Measurements from ENCODE around the gene MRPL30.
"Not testable (repeated sequence)": the region's sequence is repeated elsewhere in the genome, so short reads cannot be mapped to it uniquely, and the experiment has no call there.

MRPL30 gene

DNA sequence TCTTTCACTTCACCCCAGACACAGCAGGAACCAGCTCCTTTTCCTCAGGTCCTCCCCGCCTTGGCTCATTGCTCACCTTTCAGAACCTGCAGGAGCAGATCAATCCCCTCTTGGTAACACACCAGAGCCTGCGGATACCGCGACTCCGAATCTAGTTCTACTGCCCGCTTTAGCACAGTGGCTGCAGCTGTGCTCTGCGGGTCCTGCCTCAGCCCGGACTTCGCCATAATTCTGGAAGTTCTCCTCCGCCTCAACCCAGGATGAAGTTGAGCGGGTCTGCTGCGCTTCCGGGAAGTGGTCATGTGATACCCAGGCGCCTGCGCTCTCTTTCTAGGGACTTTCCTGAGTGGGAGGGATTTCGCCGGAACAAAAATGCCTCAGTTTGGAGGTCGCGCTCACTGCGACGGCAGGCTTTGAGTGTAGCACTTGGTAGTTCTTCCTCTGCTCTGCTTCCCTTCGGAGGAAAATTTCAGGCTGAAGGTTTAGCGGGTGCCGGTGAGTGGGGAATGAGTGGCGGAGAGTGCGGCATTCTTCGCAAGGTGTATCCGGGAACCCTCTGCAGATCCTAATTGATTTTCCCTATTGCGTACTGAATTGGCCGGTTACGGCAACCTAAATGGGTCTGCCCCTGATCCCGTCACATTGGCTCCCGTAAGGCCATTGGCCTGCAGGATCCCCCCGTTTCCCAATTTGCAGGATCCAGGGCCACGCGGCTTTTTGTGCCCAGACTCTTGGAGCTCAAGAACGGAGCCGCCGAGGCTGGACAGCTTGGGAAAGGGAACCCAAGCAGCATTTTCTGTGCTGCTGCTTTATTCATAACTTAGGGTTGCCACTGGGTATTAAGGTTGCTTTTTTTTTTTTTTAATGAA, at the start of gene MRPL30, which contains the start of gene MITD1:
MRPL30 (plus strand) TSS at position 430 of the 869 bp plus-strand sequence. CDS start 5,020 bp downstream, outside the sequence.
MITD1 (minus strand) TSS at position 304 of the 869 bp plus-strand sequence; CDS start at position 227, 77 bp downstream.
- peak; percentile 80 to 83 for DNase-seq (ENCODE audit: low read depth in 2 of 2, low spot score in 1 of 2)

DNA sequence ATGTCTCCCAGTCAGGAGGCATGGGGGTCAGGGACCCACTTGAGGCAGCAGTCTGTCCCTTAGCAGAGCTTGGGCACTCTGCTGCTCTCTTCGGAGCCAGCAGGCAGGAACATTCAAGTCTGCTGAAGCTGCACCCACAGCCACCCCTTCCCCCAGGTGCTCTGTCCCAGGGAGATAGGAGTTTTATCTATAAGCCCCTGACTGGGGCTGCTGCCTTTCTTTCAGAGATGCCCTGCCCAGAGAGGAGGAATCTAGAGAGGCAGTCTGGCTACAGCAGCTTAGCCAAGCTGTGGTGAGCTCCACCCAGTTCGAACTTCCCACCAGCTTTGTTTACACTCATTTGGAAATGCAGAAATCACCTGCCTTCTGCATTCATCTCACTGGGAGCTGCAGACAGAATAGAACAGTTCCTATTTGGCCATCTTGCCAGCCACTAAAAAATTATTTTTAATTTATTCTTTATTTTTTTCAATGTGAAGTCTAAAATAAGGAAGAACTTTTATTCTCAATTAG, 45.9 kb upstream of the MRPL30 start:
- not testable (repeated sequence) for DNase-seq (ENCODE audit: low read depth in 2 of 2, low spot score in 1 of 2)

DNA sequence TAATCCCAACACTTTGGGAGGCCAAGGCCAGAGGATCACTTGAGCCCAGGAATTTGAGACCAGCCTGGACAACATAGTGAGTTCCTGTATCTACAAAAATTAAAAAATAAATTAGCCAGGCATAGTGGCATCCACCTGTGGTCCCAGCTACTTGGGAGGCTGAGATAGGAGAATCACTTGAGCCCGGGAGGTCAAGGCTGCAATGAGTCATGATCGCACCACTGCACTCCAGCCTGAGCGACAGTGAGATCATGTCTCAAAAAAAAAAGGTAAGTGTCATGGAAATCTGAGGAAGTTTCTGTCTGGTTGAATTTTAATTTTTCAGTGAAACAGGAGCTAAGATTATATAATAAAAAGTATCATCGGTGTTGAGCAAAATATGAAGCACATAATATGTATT, 42.0 kb upstream of the MRPL30 start:
- DNase-seq (ENCODE audit: low read depth in 2 of 2, low spot score in 1 of 2) = no peak

DNA sequence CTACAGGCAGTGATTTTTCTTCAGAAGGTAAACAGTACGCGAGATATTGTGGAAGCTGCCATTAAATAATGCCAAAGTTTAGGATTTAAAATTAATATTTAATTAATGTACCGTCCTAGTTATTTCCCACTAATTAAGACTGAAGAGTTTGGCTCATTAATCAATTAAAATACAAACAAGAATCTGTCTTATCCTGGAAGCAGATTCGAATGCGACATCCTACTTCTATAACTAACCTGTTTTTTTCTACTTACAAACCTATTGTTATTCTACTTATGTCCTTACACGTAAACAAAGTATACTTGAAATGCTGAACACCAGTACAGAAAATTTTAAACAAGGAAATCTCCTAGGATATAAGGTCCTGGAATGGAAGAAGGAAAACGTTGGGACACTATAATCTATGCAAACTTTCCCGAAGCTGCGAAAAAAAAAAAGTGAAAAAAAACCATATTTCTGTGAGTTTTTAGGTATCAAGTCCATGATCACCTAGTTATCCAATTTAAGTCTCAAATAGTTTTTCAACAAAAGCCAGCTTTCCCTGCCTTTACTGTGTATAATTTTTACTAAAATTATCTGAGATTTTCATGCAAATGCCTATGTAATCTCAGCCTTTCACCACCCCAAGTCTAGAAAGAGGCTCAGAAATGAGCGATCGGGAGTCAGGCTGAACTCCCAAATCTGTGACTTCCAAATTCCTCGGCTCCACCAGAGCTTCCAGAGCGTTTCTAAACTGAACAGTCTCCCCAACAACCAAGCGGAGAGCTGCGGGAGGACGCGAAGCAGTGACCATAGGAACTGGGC, 40.7 kb upstream of the MRPL30 start:
- DNase-seq (ENCODE audit: low read depth in 2 of 2, low spot score in 1 of 2) = no peak

DNA sequence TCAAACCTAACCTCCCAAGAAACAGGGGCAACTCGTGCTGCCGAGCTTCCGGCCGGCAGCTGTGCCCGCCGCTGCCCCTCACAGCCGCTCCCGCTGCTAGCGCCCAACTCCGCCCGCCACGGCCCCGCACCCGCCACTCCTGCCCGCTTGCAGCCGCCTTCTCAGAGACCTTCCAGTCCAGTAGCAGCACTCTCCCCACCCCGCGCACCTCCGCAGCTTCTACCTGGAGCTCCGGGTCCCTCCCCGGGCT, 40.2 kb upstream of the MRPL30 start:
- no peak for DNase-seq (ENCODE audit: low read depth in 2 of 2, low spot score in 1 of 2)

DNA sequence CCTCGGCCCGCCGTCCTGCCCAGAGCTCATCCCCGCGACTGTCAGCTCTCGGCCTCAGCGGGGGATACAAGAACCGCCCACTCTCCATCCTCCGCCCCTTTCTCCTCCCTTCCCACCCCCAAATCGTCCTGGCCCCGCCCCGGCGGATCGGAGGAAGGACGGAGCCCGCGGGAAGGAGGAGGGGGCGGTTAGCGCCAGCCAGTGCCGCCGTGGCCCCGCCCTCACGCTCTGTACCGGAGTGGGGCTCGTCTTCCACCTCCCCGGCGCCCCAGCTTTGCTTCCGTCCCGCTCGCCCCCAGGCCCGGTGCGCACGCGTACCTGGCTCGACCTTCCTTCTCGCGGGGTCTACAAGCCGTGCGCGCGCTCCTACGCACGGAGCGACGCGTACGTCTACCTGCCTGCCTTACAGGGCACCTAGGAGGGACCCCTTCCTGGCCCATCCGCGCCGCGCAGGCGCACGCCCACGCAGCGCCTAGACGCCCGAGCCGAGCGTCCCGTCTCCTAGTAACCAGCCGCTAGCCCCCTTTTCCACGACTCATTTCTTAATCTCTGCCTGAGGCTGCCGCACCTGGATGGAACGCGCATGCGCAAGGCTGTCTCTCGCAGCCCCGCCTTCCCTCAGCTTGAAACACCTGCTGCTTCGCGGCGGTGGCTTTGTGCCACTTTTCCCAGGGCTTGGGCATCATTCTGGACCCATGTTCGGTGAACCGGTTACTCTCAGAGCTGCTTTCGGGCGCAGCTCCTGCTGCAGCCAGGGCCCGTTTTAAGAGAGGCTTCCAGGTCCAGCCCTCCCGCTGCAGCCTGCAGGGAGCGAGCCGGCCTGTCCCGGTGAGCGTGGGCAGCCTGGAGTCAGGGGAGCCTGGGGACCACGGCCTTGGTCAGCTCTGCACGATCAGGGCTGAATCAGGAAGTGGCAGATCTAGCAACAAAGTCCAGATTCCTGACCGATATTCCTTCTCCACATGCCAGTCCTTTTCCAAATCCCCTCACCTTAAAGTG, 39.6 kb upstream of the MRPL30 start, which contains the start of gene C2orf15:
C2orf15 (plus strand) TSS at position 598 of the 999 bp plus-strand sequence. CDS start 8,852 bp downstream, outside the sequence.
- peak; percentile 94 for DNase-seq (ENCODE audit: low read depth in 2 of 2, low spot score in 1 of 2)

DNA sequence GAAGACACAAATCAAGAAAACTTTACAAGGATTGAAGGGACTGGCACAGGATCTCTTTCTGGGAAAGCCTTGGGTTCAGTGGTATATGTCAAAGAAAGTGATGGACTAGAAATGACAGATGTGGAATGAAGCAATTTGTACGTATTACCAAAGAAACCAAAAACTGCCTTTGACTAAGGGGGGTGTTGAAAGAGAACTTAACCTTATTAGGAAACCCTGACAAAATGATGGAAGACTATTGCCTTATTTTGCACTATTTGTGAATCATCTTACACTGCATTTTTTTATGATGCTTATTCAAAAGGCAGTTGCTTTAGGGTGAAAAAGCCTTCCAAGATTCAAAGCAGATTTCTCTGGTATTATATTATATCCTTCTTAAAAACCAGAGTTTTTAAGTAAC, 30.3 kb upstream of the MRPL30 start:
- DNase-seq (ENCODE audit: low read depth in 2 of 2, low spot score in 1 of 2) = no peak

DNA sequence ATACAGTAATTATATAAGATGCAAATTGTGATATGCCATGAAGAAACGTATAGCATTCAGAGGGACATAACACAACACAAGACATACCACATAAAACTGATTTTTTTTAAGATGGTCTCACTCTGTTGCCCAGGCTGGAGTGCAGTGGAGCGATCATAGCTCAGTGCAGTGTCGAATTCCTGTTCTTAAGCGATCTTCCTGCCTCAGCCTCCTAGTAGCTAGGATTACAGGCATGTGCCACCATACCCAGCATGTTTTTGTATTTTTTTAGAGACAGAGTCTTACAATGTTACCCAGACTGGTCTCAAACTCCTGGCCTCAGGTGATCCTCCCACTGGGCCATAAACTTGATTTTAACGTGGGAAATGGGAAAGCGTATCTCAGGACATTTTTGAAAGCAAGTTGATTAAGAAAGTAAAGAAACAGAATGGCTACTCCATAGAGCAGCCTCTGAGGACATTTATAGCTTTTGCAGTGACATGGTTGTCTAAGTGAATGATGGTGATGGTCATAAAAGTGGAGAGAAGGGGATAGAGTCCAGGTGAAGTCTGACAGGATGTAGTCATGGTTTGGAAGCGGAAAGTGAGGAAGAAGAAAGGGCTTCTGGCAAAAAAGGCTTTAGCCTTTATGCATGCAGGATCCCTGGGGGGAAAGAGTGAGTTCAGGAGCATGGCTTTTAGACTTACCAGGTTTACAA, 28.6 kb upstream of the MRPL30 start:
- DNase-seq (ENCODE audit: low read depth in 2 of 2, low spot score in 1 of 2) = no peak

DNA sequence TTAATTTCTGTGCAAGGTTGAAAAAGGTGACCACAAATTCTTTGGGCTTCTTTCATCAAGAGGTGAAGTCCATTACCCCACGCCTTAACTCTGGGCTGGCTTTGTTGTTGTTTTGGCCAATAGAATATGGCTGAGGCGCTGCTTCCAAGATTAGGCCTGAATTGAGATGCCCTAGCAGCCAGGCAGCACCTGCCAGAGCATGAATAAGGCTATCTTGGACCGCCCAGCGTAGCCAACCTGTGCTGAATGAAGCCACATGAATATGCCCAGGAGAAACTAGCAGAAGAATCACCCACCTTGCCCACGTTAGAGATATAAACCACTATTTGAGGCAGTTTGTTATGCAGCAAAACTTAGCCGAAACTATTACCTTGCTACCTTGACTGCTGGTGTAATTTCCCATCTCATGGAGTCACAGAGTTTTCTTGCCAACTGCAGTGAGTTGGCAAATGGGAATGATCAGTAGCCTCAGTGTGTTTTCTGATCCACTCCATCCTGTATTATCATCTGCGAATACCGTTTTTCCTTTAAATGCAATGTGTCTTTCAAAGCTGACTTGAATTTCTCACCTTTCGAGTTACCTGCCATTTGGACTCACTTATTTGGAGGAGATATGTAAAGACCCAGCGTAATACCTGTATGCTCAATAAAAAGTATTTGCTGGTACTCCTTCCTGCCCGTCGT, 26.9 kb upstream of the MRPL30 start:
- no peak for DNase-seq (ENCODE audit: low read depth in 2 of 2, low spot score in 1 of 2)

DNA sequence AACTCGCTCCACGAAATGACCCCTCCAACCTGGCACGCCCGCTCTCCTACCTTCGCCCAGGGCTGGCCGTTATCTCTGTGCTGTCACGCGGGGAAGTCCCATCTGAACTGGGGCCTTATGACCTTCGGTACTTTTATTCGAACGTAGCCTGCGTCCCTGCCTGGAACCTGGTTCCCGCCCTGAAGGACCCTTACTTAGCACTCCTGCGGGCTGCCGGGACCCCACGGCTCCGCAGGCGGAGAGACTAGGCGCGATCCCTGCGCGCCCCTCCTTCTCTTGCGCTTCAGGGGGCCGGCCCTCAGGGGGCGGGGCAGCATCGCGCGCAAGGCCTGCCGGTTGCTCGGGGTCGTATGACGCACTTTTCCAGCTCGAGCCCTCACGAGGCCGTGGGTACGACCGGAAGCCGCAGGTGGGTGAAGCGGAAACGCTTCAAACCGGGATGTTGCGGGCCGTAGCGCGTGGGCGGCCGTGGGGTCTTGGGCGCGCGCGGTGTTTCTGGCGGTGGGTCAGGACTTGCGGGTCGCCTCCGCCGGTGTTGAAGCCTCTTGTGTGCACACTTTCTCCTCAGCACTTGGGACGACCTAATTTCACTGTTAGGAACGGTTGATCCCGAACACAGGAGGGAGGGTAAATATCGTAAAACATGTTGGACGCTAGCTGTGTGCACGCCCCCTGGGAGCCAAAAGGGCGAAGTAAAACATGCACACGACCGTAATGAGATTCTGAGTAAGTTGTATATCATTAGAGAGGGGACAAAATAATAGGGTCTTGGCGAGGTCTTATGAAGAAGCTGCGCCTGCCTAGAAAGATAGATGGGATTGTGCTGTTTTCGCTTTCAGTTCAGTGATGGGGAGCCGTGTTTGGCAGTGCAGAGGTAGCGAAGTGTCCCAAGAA, 26.1 kb upstream of the MRPL30 start, which contains the start of the genes LIPT1 and TSGA10:
LIPT1 (plus strand) TSS at position 325 of the 894 bp plus-strand sequence. CDS start 6,991 bp downstream, outside the sequence.
TSGA10 (minus strand) TSS at position 300 of the 894 bp plus-strand sequence. CDS start 45,503 bp downstream, outside the sequence.
- peak; percentile 76 to 85 for DNase-seq (ENCODE audit: low read depth in 2 of 2, low spot score in 1 of 2)

DNA sequence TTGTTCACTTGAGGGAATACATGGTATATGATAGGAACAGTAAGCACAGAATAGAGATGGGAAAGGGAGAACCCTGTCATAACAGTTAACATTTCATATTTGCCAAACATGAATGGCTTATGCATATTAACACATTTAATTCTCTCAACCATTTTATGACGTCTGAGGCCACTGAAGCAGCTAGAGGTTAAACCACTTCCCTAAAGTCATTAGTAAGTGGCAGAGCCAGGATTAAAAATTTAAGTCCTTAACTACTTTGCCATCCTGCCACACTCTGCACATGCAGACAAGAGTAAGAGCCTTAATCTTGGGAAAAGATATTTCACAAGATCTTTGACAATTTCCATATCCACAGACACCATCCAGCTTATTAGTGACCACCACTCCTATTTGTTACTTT, 24.1 kb upstream of the MRPL30 start:
- no peak for DNase-seq (ENCODE audit: low read depth in 2 of 2, low spot score in 1 of 2)

DNA sequence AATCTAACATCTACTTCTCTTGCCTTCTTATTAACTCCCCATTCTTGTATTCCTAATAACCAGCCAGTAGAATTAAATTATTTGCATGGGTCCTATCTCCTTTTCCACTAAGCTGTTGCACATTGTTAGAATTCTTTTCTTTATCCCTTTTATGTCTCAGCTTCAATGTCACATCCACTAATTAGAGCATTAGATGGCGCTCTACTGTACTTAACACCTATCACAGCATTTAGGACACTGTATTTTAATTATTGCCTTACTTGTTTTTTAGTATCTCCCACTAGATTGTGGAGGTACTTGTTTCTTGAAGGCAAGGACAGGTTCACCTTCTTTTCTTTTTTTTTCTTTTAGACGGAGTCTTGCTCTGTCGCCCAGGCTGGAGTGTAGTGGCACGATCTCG, 22.4 kb upstream of the MRPL30 start:
- DNase-seq (ENCODE audit: low read depth in 2 of 2, low spot score in 1 of 2) = no peak

DNA sequence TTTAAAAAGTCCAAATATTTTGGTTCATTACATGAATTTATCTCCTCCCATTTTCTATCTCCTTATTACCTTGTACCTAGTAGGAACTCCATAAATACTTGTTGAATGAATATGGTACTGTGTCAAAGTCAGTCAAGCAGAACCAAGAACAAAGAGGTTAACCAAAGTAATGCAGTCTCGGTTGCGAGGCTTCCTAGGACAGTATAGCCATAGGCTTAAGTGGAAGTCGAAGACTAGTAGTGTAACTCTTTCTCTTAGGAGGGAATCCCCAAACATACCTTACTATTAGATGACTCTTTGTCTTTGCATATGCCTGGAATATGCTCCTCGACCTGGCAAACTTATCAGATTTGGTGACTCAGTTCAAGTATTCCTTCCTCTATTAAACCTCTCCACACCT, 21.4 kb upstream of the MRPL30 start:
- no peak for DNase-seq (ENCODE audit: low read depth in 2 of 2, low spot score in 1 of 2)

DNA sequence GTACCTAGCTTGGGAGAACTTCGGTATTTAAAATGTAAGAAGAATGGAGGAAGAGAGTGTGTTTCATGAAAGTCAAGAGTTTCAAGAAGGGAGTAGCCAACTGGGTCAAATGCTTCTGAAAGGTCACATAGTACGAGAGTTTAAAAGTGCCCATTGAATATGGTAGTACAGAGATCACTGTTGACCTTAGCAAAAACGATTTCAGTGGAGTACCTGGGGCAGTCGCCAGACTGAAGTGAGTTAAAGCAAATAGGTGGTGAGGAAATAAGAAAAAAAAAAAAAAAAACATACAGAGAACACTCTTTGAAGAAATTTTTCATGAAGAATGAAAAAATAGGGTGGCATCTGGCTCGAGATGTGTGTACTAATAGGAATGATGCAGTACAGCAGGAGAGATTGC, 14.8 kb upstream of the MRPL30 start:
- DNase-seq (ENCODE audit: low read depth in 2 of 2, low spot score in 1 of 2) = no peak

DNA sequence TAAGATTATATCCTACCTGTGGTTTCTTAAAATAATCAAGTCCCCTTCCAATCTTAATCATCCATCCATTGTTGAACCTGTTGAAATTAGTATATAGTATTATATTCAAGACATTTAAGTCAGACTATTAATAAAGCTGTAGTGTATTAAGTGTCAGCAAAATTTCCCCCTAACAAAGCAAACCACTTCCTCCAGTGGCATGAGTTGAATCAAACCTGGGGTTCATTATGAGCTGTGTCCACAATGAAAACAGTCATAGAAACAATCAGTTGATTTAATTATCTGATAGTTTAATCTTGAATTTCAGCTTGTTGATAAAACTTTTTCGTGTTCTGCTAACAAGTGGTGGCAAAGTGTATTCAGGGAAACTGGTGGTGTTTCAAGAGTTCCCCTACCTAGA, 11.4 kb upstream of the MRPL30 start:
- no peak for DNase-seq (ENCODE audit: low read depth in 2 of 2, low spot score in 1 of 2)

DNA sequence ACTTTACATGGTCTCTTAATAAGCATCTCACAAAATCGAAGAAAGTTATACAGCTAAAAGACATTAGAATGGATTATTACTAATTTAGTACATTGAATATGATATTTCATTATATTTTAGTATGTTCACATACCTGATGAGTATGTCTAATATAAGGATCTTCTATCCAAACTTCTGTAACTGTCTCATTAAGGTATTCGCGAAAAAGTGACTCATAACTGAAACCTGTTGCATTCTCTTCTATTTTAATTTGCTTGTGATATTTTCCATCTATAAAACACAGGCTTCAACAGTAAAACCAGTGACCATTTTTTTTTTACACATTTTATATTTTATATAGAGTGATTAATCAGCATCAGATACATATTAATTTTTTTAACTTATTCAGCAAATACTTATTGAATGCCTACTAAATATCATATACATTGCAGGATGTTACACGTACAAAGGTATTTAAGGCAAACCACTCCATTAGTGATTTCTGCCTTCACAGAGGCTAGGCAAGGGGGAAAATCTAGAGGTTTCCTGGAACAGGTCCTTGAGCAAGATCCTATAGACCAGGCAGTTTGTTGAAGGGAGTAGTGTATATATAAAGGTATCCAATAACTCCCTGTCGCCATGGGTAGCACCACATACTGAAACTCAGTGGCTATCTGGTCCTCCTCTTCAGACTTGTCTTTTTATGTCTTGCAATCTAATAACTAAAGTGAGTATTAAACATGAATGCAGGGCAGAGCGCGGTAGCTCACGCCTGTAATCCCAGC, 9.4 kb upstream of the MRPL30 start:
- no peak for DNase-seq (ENCODE audit: low read depth in 2 of 2, low spot score in 1 of 2)

DNA sequence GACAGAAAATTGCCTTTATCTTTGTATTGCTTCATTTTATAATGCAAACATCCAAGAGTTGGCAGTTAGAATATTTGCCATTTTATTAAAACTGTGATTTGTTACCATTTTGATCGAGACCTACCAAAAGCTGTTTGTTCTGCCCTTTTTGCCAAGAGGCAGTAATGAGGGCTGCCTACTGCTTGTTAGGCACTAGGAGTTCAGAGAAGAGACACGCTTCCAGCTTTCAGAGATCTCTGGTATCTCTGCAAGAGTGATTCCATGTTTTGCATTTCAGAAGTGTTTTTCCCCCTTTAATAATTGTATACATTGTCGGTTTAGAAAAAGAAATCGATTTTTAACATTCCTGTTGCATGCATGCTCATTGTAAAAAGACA, 628 bp downstream of the MRPL30 start:
- DNase-seq (ENCODE audit: low read depth in 2 of 2, low spot score in 1 of 2) = no peak

DNA sequence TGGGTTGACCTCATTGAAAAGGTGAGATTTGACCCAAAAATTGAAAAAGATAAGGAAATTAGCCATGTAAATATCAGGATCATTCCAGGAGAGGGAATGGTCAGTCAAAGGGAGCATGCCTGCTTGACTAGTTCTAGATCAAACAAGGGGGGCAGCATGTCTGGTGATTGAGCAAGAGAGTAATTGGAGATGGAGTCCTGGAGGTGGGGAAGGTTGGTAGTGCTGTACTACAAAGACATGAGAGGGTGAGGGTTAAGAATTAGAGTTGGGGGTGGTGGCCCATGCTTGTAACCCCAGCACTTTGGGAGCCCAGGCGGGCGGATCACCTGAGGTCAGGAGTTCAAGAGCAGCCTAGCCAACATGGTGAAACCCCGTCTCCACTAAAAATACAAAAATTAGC, 2.0 kb downstream of the MRPL30 start:
- DNase-seq (ENCODE audit: low read depth in 2 of 2, low spot score in 1 of 2) = no peak
